GM12878 (cell line): ENCODE results near the gene IRAG1. TPM values are rescaled to one million over a fixed set of nuclear protein-coding genes. Genes with fewer than 3 reads are reported as not detected.

Source experiments
- ATAC-seq: fragments of 200-7000 bp; cut with Tn5 transposase; 3 replicates; pipeline ENCODE4 v1.9.1; 2020; ENCODE audit warnings: mild to moderate bottlenecking, moderate library complexity
- BruUV-seq: library from RNA; stranded (reverse); fragments of 400-500 nt; replicated peaks from 2 replicates; lab custom pipeline; 2021; lab: Mats Ljungman, UMichigan
- CTCF ChIA-PET: fragments of 300-600 bp; sonication (Branson Sonifier 250); formaldehyde crosslinking; extraction: SDS; loops from one replicate; lab custom pipeline; 2021; ENCODE audit warnings: inconsistent platforms; lab: Yijun Ruan, JAX
- POLR2A ChIA-PET: fragments of 350-600 bp; formaldehyde crosslinking; extraction: SDS; loops from one replicate; lab custom pipeline; 2021; ENCODE audit warnings: inconsistent platforms; lab: Charles Lee
- RAD21 ChIA-PET: fragments of 300-600 bp; sonication (Branson Sonifier 250); formaldehyde crosslinking; loops from one replicate; lab custom pipeline; 2023; ENCODE audit warnings: antibody characterized with exemption; ENCODE audit not compliant: unreplicated experiment; lab: Charles Lee
- SMC1A ChIA-PET: fragments of 300-600 bp; sonication (Branson Sonifier 250); formaldehyde crosslinking; loops from one replicate; lab custom pipeline; 2023; ENCODE audit not compliant: unreplicated experiment, uncharacterized antibody; lab: Charles Lee
- DNase-seq: peaks from one replicate; pipeline ENCODE4 v3.0.0-alpha.2; 2011; ENCODE audit warnings: low read depth, low spot score
- FAIRE-seq: peaks from 3 replicates; lab custom pipeline; 2011; peaks lifted over from hg19 to GRCh38; lab: Jason Lieb, UNC
- H2AFZ ChIP-seq: 2 replicates; pipeline ENCODE4 v1.6.0; 2011; ENCODE audit warnings: low read depth, low read length, control low read depth; ENCODE audit not compliant: control insufficient read depth
- H3K27ac ChIP-seq: 2 replicates; pipeline ENCODE4 v1.5.1; 2011; ENCODE audit warnings: control low read depth; ENCODE audit not compliant: control insufficient read depth, insufficient read depth
- H3K27me3 ChIP-seq, 2 experiments: replicated peaks in 1 of 2; 2 replicates each; pipeline versions ENCODE4 v1.6.0 to v1.6.1; 2011; ENCODE audit warnings: low read length in 1 of 2; ENCODE audit not compliant: control insufficient read depth in 2 of 2, insufficient read depth in 2 of 2
- H3K36me3 ChIP-seq, 2 experiments: 2 replicates each; pipeline ENCODE4 v1.5.1; 2011; ENCODE audit warnings: low read length in 1 of 2; ENCODE audit not compliant: control insufficient read depth in 2 of 2, insufficient read depth in 2 of 2
- H3K4me1 ChIP-seq: 2 replicates; pipeline ENCODE4 v1.6.1; 2011; ENCODE audit warnings: mild to moderate bottlenecking, low read length, moderate library complexity, mixed read lengths; ENCODE audit not compliant: control insufficient read depth, insufficient read depth
- H3K4me2 ChIP-seq: 2 replicates; pipeline ENCODE4 v1.6.0; 2011; ENCODE audit warnings: control low read depth; ENCODE audit not compliant: control insufficient read depth, insufficient read depth
- H3K4me3 ChIP-seq: fragments of 200-600 bp; sonication (generic); 2 replicates; pipeline ENCODE4 v1.5.1; 2016
- H3K79me2 ChIP-seq: 2 replicates; pipeline ENCODE4 v1.6.0; 2011; ENCODE audit warnings: low read length; ENCODE audit not compliant: control insufficient read depth, insufficient read depth
- H3K9ac ChIP-seq: 2 replicates; pipeline ENCODE4 v1.8.0; 2011; ENCODE audit warnings: low read length, control low read depth, mixed read lengths; ENCODE audit not compliant: control insufficient read depth, insufficient read depth
- H3K9me3 ChIP-seq: replicated peaks from 3 replicates; pipeline ENCODE4 v1.5.1; 2011; ENCODE audit warnings: mild to moderate bottlenecking, low read length; ENCODE audit not compliant: control insufficient read depth, insufficient read depth
- H4K20me1 ChIP-seq: 2 replicates; pipeline ENCODE4 v1.6.0; 2011; ENCODE audit not compliant: control insufficient read depth, insufficient read depth
- ATF3 ChIP-seq: IDR thresholded peaks from 2 replicates; pipeline ENCODE4 v1.6.1; 2011; ENCODE audit warnings: low read depth, mild to moderate bottlenecking, low read length, moderate library complexity, borderline replicate concordance; ENCODE audit errors: extremely low read depth
- MTA2 ChIP-seq: fragments of 450-650 bp; IDR thresholded peaks from 2 replicates; pipeline ENCODE4 v1.6.1; 2016; ENCODE audit warnings: low read depth, mild to moderate bottlenecking, moderate library complexity
- MTA3 ChIP-seq: IDR thresholded peaks from 2 replicates; pipeline ENCODE4 v1.6.1; 2012; ENCODE audit warnings: low read length, inconsistent platforms, borderline replicate concordance
- RUNX3 ChIP-seq: IDR thresholded peaks from 2 replicates; pipeline ENCODE4 v1.6.1; 2012; ENCODE audit warnings: low read length, inconsistent platforms
- SREBF1 ChIP-seq: IDR thresholded peaks from 2 replicates; pipeline ENCODE4 v1.6.1; 2012; ENCODE audit warnings: mild to moderate bottlenecking, low read length
- TCF7 ChIP-seq: IDR thresholded peaks from 2 replicates; pipeline ENCODE4 v1.6.1; 2014; ENCODE audit warnings: antibody characterized with exemption, borderline replicate concordance
- WGBS: methylation state at CpG from one replicate; pipeline ENCODE4 v1.1.6; 2016; ENCODE audit warnings: low lambda C conversion rate; ENCODE audit not compliant: insufficient replicate concordance, insufficient coverage; ENCODE audit errors: missing lambda C conversion rate; 5-methylcytosine and 5-hydroxymethylcytosine counted together
- in situ Hi-C: fragments of 300-500 bp; cut with MboI; formaldehyde crosslinking; loops from 9 replicates; pipeline ENCODE4 v1.14.3; 2018; ENCODE audit warnings: mixed read lengths
- intact Hi-C: fragments of 100-400 bp; cut with micrococcal nuclease; formaldehyde crosslinking; loops from one replicate; pipeline ENCODE4 v1.14.2; 2022; ENCODE audit not compliant: unreplicated experiment
- polyA plus RNA-seq, 11 experiments: library from polyadenylated mRNA; depleted of rRNA in 4 of 11; unstranded in 6 of 11; stranded (reverse) in 5 of 11; fragments of >200 nt; fragmentation: Nextera tagmentation in 4 of 11; fragmentation: Illumina TruSeq in 1 of 11; extraction: Ambion mirVana in 4 of 11; extraction: Trizol in 1 of 11; gene quantifications; 1 replicate in 1 of 11; 2 replicates in 10 of 11; pipeline versions ENCODE4 v1.2.1 to v1.2.3, GENCODE V29; 2011 to 2016; ENCODE audit warnings: inconsistent platforms in 2 of 11, missing spikeins in 2 of 11, low read depth in 1 of 11
- total RNA-seq, 4 experiments: library from RNA; depleted of rRNA in 3 of 4; stranded (reverse); fragments of >200 nt in 3 of 4; fragmentation: Illumina TruSeq in 1 of 4; extraction: Trizol in 1 of 4; gene quantifications; 2 replicates each; pipeline versions ENCODE4 v1.2.1 to v1.2.3, GENCODE V29; 2013 to 2021

IRAG1 gene
- total and polyA plus RNA-seq, 10 of the 15 experiments (the other 5 are each of a cell fraction or from before 2014, with no cell fraction given) = 0.02 to 0.18 (median 0.06) TPM; not detected in 4

- Histone ChIP-seq H3K79me2 (no peaks in the 10 kb centered on the region), H3K36me3 (no peaks in the 10 kb centered on the region), H4K20me1 (no peaks in the 10 kb centered on the region), H3K4me3 (no peak overlapping the region), H3K27me3 (no peaks in the 10 kb centered on the region; a peak in 1 of 4 replicates), H3K9me3 (no peaks in the 10 kb centered on the region; the same call in 2 of the 3 replicates), H3K27ac (no peak overlapping the region), H3K4me1 (peaks cover 6% of the 10 kb centered on the region), H2AFZ (no peak overlapping the region), H3K4me2 (no peak overlapping the region), H3K9ac (no peak overlapping the region)
- no TSS peak for BruUV-seq
- ChIA-PET POLR2A (no interaction called here), RAD21 (no interaction called here), SMC1A (interaction anchor here (0.5 kb wide), 1 partner anchor 92 kb away, joined by 3 read pairs; no protein-coding TSS in a partner anchor), CTCF (no interaction called here)
- 7% methylated on average over 4 of the region's 4 CpGs for WGBS
- FAIRE-seq (no peak), DNase-seq (no peak), ATAC-seq (no peak)
- intact Hi-C loops = no loop called here
- TF ChIP-seq SREBF1 (no peak), MTA3 (no peak), ATF3 (no peak), RUNX3 (0 out of 2 replicates have a peak, but pooled peaks have one; percentile 36), TCF7 (peak; percentile 38; the same call in 1 of the 2 replicates)
- in situ Hi-C loops = no loop called here
These were observed 28.8 kb upstream of the IRAG1 start for GRCh38 chr11:10722307-10722706.

GRCh38 chr11:10720881-10721376 lies 27.4 kb upstream of the IRAG1 start:
- no peak for FAIRE-seq
- CTCF ChIA-PET = interaction anchor here (1.5 kb wide), 1 partner anchor 64 kb away, joined by 3 read pairs; no protein-coding TSS in a partner anchor
- 53% methylated on average over 2 of the region's 2 CpGs for WGBS

More at GRCh38 chr11:10720881-10721376, 27.4 kb upstream of the IRAG1 start:
- ATAC-seq = no peak
- Histone ChIP-seq H3K9ac (no peak overlapping the region), H3K4me2 (no peak overlapping the region), H3K79me2 (no peaks in the 10 kb centered on the region), H3K27ac (no peak overlapping the region), H4K20me1 (no peaks in the 10 kb centered on the region), H3K4me1 (peaks cover 2% of the 10 kb centered on the region), H2AFZ (no peak overlapping the region), H3K27me3 (no peaks in the 10 kb centered on the region)
- no TSS peak for BruUV-seq
- SMC1A ChIA-PET = no interaction called here
- RAD21 ChIA-PET = no interaction called here
- TF ChIP-seq MTA2 = no peak
- TF ChIP-seq, all 136 proteins: peak for 0
- no peak overlapping the region for H3K4me3 ChIP-seq
- no peak for DNase-seq
- POLR2A ChIA-PET = no interaction called here
- intact Hi-C loops (no loop called here), in situ Hi-C loops (no loop called here)
- H3K36me3 ChIP-seq = no peaks in the 10 kb centered on the region
- no peaks in the 10 kb centered on the region; the same call in 2 of the 3 replicates for H3K9me3 ChIP-seq
